K562 (cell line): ENCODE measurements around the gene RELCH. TPM values are rescaled to one million over a fixed set of nuclear protein-coding genes. Genes with fewer than 3 reads are reported as not detected.

Experiments used
- ATAC-seq: fragments of 200-7000 bp; cut with Tn5 transposase; 3 replicates; pipeline ENCODE4 v1.9.1; 2020; ENCODE audit warnings: moderate library complexity
- BruUV-seq: library from RNA; stranded (reverse); fragments of 400-500 nt; replicated peaks from 2 replicates; lab custom pipeline; 2021; lab: Mats Ljungman, UMichigan
- CTCF ChIA-PET: fragments of 300-600 bp; formaldehyde crosslinking; extraction: SDS; loops from one replicate; lab custom pipeline; 2021; ENCODE audit warnings: low intra/inter-chr PET ratio; lab: Yijun Ruan, JAX
- POLR2A ChIA-PET: fragments of 300-600, 350-650 bp; sonication (Branson Sonifier 250); formaldehyde crosslinking; extraction: SDS; loops from one replicate; lab custom pipeline; 2021; ENCODE audit warnings: antibody characterized with exemption, inconsistent platforms; lab: Yijun Ruan, JAX
- DNase-seq, 4 experiments: peaks; one replicate each; pipeline versions ENCODE4 v3.0.0 to v3.0.0-alpha.2; 2011 to 2018; ENCODE audit warnings: low spot score in 3 of 4, mixed read lengths in 3 of 4; ENCODE audit errors: extremely low read depth in 1 of 4
- FAIRE-seq: peaks from 2 replicates; lab custom pipeline; 2011; peaks lifted over from hg19 to GRCh38; lab: Jason Lieb, UNC
- H2AFZ ChIP-seq: 2 replicates; pipeline ENCODE4 v1.6.0; 2011; ENCODE audit warnings: low read depth, low read length, control low read depth, inconsistent platforms
- H3K27ac ChIP-seq: fragments of 200-600 bp; 3 replicates; pipeline ENCODE4 v1.8.0; 2011; ENCODE audit warnings: low read depth, mild to moderate bottlenecking, control low read depth, inconsistent platforms, low read length, moderate library complexity, mixed read lengths; ENCODE audit errors: extremely low read depth
- H3K27me3 ChIP-seq, 2 experiments: fragments of 300-600 bp in 1 of 2; 2 replicates in 1 of 2; 3 replicates in 1 of 2; pipeline versions ENCODE4 v1.6.0 to v1.8.0; 2011; ENCODE audit warnings: inconsistent platforms in 2 of 2, low read length in 2 of 2, mild to moderate bottlenecking in 1 of 2, mixed read lengths in 1 of 2, moderate library complexity in 1 of 2; ENCODE audit not compliant: control insufficient read depth in 2 of 2, insufficient read depth in 2 of 2
- H3K36me3 ChIP-seq: fragments of 300-600 bp; 3 replicates; pipeline ENCODE4 v1.8.0; 2011; ENCODE audit warnings: mild to moderate bottlenecking, low read length, inconsistent platforms; ENCODE audit not compliant: control insufficient read depth, insufficient read depth
- H3K4me1 ChIP-seq, 2 experiments: fragments of 200-600 bp in 1 of 2; replicated peaks in 1 of 2; 2 replicates in 1 of 2; 3 replicates in 1 of 2; pipeline versions ENCODE4 v1.5.1 to v1.8.0; 2011; ENCODE audit warnings: inconsistent platforms in 2 of 2, low read length in 2 of 2, mild to moderate bottlenecking in 1 of 2, mixed read lengths in 1 of 2, moderate library complexity in 1 of 2; ENCODE audit not compliant: control insufficient read depth in 2 of 2, insufficient read depth in 2 of 2
- H3K4me2 ChIP-seq: 2 replicates; pipeline ENCODE4 v1.6.1; 2011; ENCODE audit warnings: low read length, control low read depth, inconsistent platforms, mixed read lengths; ENCODE audit not compliant: insufficient read depth
- H3K4me3 ChIP-seq: fragments of 200-600 bp; sonication (generic), shearing (Covaris generic); 2 replicates; pipeline ENCODE4 v1.5.1; 2016; ENCODE audit warnings: control low read depth, inconsistent platforms
- H3K79me2 ChIP-seq: fragments of 200-600 bp; 3 replicates; pipeline ENCODE4 v1.8.0; 2011; ENCODE audit warnings: low read length, inconsistent platforms; ENCODE audit not compliant: control insufficient read depth, insufficient read depth
- H3K9ac ChIP-seq, 2 experiments: 2 replicates each; pipeline versions ENCODE4 v1.6.0 to v1.6.1; 2011; ENCODE audit warnings: low read depth in 2 of 2, low read length in 2 of 2, control low read depth in 1 of 2, inconsistent platforms in 1 of 2, mild to moderate bottlenecking in 1 of 2, mixed read lengths in 1 of 2; ENCODE audit not compliant: insufficient read depth in 1 of 2
- H3K9me1 ChIP-seq: one replicate; pipeline ENCODE4 v1.6.0; 2011; ENCODE audit warnings: inconsistent platforms, mild to moderate bottlenecking, low read length, moderate library complexity; ENCODE audit not compliant: control insufficient read depth, insufficient read depth
- H3K9me3 ChIP-seq: replicated peaks from 2 replicates; pipeline ENCODE4 v1.5.1; 2011; ENCODE audit warnings: low read depth, low read length, inconsistent platforms; ENCODE audit not compliant: control insufficient read depth, insufficient read depth
- H4K20me1 ChIP-seq: replicated peaks from 2 replicates; pipeline ENCODE4 v1.6.1; 2011; ENCODE audit warnings: low read length, inconsistent platforms, mixed read lengths; ENCODE audit not compliant: control insufficient read depth, insufficient read depth
- BHLHE40 ChIP-seq: IDR thresholded peaks from 2 replicates; pipeline ENCODE4 v1.6.1; 2011; ENCODE audit warnings: low read length, improper control_type of control experiment
- CCNT2 ChIP-seq: IDR thresholded peaks from 2 replicates; pipeline ENCODE4 v1.6.1; 2011; ENCODE audit warnings: borderline replicate concordance, low read depth, mild to moderate bottlenecking, moderate library complexity, mixed read lengths, low read length; ENCODE audit not compliant: insufficient read length; ENCODE audit errors: extremely low read depth
- CXXC5 ChIP-seq: fragments of 250-450 bp; sonication (Bioruptor Pico); IDR thresholded peaks from 2 replicates; pipeline ENCODE4 v1.8.0; 2022; ENCODE audit warnings: inconsistent platforms, mild to moderate bottlenecking, moderate library complexity
- EZH2 ChIP-seq: IDR thresholded peaks from 2 replicates; pipeline ENCODE4 v1.6.1; 2012; ENCODE audit warnings: low read depth, mild to moderate bottlenecking, inconsistent platforms, low read length, borderline replicate concordance
- MYC ChIP-seq, 2 experiments: fragments of 250-450 bp in 1 of 2; sonication (Bioruptor Pico) in 1 of 2; IDR thresholded peaks; 2 replicates each; pipeline versions ENCODE4 v1.5.1 to v1.6.1; 2012 to 2021; ENCODE audit warnings: low read depth in 2 of 2, borderline replicate concordance in 1 of 2, improper control_type of control experiment in 1 of 2, low read length in 1 of 2, mild to moderate bottlenecking in 1 of 2, moderate library complexity in 1 of 2
- NFIC ChIP-seq: fragments of 450-650 bp; IDR thresholded peaks from 2 replicates; pipeline ENCODE4 v1.6.1; 2017; ENCODE audit warnings: mild to moderate bottlenecking, inconsistent platforms
- NR4A1 ChIP-seq, 2 experiments: fragments of 250-450 bp in 1 of 2; fragments of 450-650 bp in 1 of 2; sonication (Bioruptor Pico) in 1 of 2; IDR thresholded peaks; 2 replicates each; pipeline versions ENCODE4 v1.4.0 to v1.6.1; 2016 to 2020; ENCODE audit warnings: mild to moderate bottlenecking in 2 of 2, missing compliant biosample characterization in 1 of 2, missing genetic modification characterization in 1 of 2, moderate library complexity in 1 of 2
- PHB ChIP-seq: fragments of 250-450 bp; sonication (Bioruptor Pico); IDR thresholded peaks from 2 replicates; pipeline ENCODE4 v1.5.0; 2021
- SMARCB1 ChIP-seq: IDR thresholded peaks from 2 replicates; pipeline ENCODE4 v1.6.1; 2011; ENCODE audit warnings: improper control_type of control experiment, low read depth; ENCODE audit not compliant: insufficient read length
- ZFP1 ChIP-seq: fragments of 450-650 bp; formaldehyde crosslinking; IDR thresholded peaks from 2 replicates; pipeline ENCODE4 v1.4.0; 2020; ENCODE audit warnings: mild to moderate bottlenecking, mixed read lengths
- ZNF3 ChIP-seq: fragments of 250-450 bp; sonication (Bioruptor Pico); IDR thresholded peaks from 2 replicates; pipeline ENCODE4 v1.5.0; 2021; ENCODE audit warnings: mild to moderate bottlenecking, moderate library complexity
- WGBS: fragments of 100-300 bp; shearing (Covaris generic); methylation state at CpG from one replicate; pipeline ENCODE4 v1.1.6; 2016; ENCODE audit warnings: low coverage, mixed read lengths; ENCODE audit not compliant: insufficient coverage; ENCODE audit errors: missing lambda C conversion rate; 5-methylcytosine and 5-hydroxymethylcytosine counted together
- in situ Hi-C: fragments of 300-500 bp; cut with MboI; formaldehyde crosslinking; loops from 4 replicates; pipeline ENCODE4 v1.15.0; 2018; ENCODE audit warnings: inconsistent platforms, mixed read lengths
- intact Hi-C: fragments of 100-400 bp; cut with micrococcal nuclease; formaldehyde crosslinking; loops from 2 replicates; pipeline ENCODE4 v1.14.2; 2022
- polyA plus RNA-seq, 8 experiments: library from polyadenylated mRNA; depleted of rRNA in 4 of 8; stranded (reverse) in 5 of 8; unstranded in 3 of 8; fragments of >200 nt; fragmentation: Nextera tagmentation in 2 of 8; fragmentation: Illumina TruSeq in 1 of 8; extraction: Ambion mirVana in 2 of 8; extraction: Trizol in 1 of 8; gene quantifications; 2 replicates each; pipeline versions ENCODE4 v1.2.1 to v1.2.3, GENCODE V29; 2011 to 2014; ENCODE audit warnings: inconsistent platforms in 1 of 8, missing spikeins in 1 of 8
- total RNA-seq, 7 experiments: library from RNA; depleted of rRNA in 6 of 7; stranded (reverse); fragments of >200 nt in 6 of 7; fragmentation: Illumina TruSeq in 2 of 7; extraction: Trizol in 2 of 7; gene quantifications; 2 replicates each; pipeline versions ENCODE4 v1.2.1 to v1.2.3, GENCODE V29; 2011 to 2021; ENCODE audit warnings: low replicate concordance in 1 of 7

Gene RELCH
- total and polyA plus RNA-seq, 9 of the 15 experiments (the other 6 are each of a cell fraction or from before 2014, with no cell fraction given): 1.4 to 13.6 (median 7.6) TPM

GRCh38 chr18:62332431-62332830 lies 145.4 kb downstream of the RELCH start:
- Histone ChIP-seq H3K4me1 (no peaks in the 10 kb centered on the region), H3K9me3 (no peaks in the 10 kb centered on the region), H3K4me2 (no peak overlapping the region)
- POLR2A ChIA-PET: interaction anchor here (0.9 kb wide), 1 partner anchor 10 kb away, joined by 3 read pairs; no protein-coding TSS in a partner anchor
- no peak for ATAC-seq
- TF ChIP-seq BHLHE40 (no peak), PHB (no peak), NFIC (no peak), CXXC5 (no peak)
- TF ChIP-seq, all 486 proteins: peak for 0
- DNase-seq (no peak), FAIRE-seq (no peak)
- H3K9ac ChIP-seq: no peak overlapping the region
- BruUV-seq: no TSS peak
- WGBS: 0% methylated on average over 2 of the region's 3 CpGs
- CTCF ChIA-PET: no interaction called here
- no peaks in the 10 kb centered on the region for H3K36me3 ChIP-seq
- H3K9me1 ChIP-seq: no peaks in the 10 kb centered on the region
- no peaks in the 10 kb centered on the region for H3K79me2 ChIP-seq
- H2AFZ ChIP-seq: no peak overlapping the region
- peaks cover 3% of the 10 kb centered on the region; the same call in 1 of the 2 replicates for H4K20me1 ChIP-seq
- H3K27me3 ChIP-seq: peaks cover 15 to 52% of the 10 kb centered on the region in 2 experiments; a peak in 4 of 5 replicates
- intact Hi-C loops: no loop called here
- in situ Hi-C loops: no loop called here
- H3K27ac ChIP-seq: no peak overlapping the region
- H3K4me3 ChIP-seq: no peak overlapping the region

GRCh38 chr18:62332964-62333695 lies 146.1 kb downstream of the RELCH start:
- H3K4me2 ChIP-seq: no peak overlapping the region
- H3K27me3 ChIP-seq: peaks cover 17 to 55% of the 10 kb centered on the region in 2 experiments; a peak in 4 of 5 replicates
- intact Hi-C loops (no loop called here), in situ Hi-C loops (no loop called here)
- DNase-seq: no peak
- H3K79me2 ChIP-seq: no peaks in the 10 kb centered on the region
- TF ChIP-seq SMARCB1: no peak
- no peak for TF ChIP-seq ZFP1 (CRISPR knock-in tag)
- TF ChIP-seq CCNT2: no peak
- no peak for TF ChIP-seq EZH2
- no peak for TF ChIP-seq MYC (IDR thresholded peaks at IDR 0.05; ENCODE audit: low read depth, low read length)
- no peak for TF ChIP-seq MYC (CRISPR knock-in tag; IDR thresholded peaks at IDR 0.05; ENCODE audit: borderline replicate concordance, low read depth)
- no peak for TF ChIP-seq NR4A1 (CRISPR knock-in tag; IDR thresholded peaks at IDR 0.05)
- no peak for TF ChIP-seq NR4A1 (tag; IDR thresholded peaks at IDR 0.05)
- no peak for TF ChIP-seq ZNF3 (CRISPR knock-in tag)
- no peak overlapping the region for H3K9ac ChIP-seq
- H3K4me1 ChIP-seq: no peaks in the 10 kb centered on the region
- POLR2A ChIA-PET: no interaction called here
- ATAC-seq: no peak
- no peak overlapping the region for H3K4me3 ChIP-seq
- peaks cover 3% of the 10 kb centered on the region; the same call in 1 of the 2 replicates for H4K20me1 ChIP-seq
- no peaks in the 10 kb centered on the region for H3K9me1 ChIP-seq
- no peak overlapping the region for H3K27ac ChIP-seq
- BruUV-seq: no TSS peak
- CTCF ChIA-PET: no interaction called here
- no peaks in the 10 kb centered on the region for H3K36me3 ChIP-seq
- no peak for FAIRE-seq
- H2AFZ ChIP-seq: no peak overlapping the region
- H3K9me3 ChIP-seq: no peaks in the 10 kb centered on the region
- 2% methylated on average over 7 of the region's 13 CpGs for WGBS
